Coronary artery (tissue), 2 donors: Measurements from ENCODE around the gene CFAP97D1.
A peak's percentile ranks its signal among the peaks of the same experiment; 100 is the strongest.

ENCODE experiments used
- DNase-seq: peaks from one replicate; pipeline ENCODE4 v3.0.0-alpha.2; 2017; ENCODE audit warnings: low spot score
- H3K27ac ChIP-seq, 2 donors: fragments of 200-600 bp; sonication (generic); one replicate each; pipeline ENCODE4 v1.5.1; 2016 to 2019
- H3K4me3 ChIP-seq: fragments of 200-600 bp; sonication (generic); 2 replicates; pipeline ENCODE4 v1.5.1; 2016; ENCODE audit warnings: mild to moderate bottlenecking, moderate library complexity
- CTCF ChIP-seq: fragments of 200-600 bp; sonication (generic); IDR thresholded peaks from one replicate; pipeline ENCODE4 v1.5.1; 2019; ENCODE audit warnings: antibody characterized with exemption

Gene CFAP97D1

GRCh38 chr17:43767053-43767712 is 13.1 kb upstream of the CFAP97D1 start:
- no peak for TF ChIP-seq CTCF
- peak; percentile 60 for DNase-seq
- peak overlapping the region; percentile 3 to 26 for H3K27ac ChIP-seq

GRCh38 chr17:43767713-43768059 is 12.5 kb upstream of the CFAP97D1 start:
- Histone ChIP-seq H3K27ac (no peak overlapping the region), H3K4me3 (no peak overlapping the region)
- no peak for TF ChIP-seq CTCF
- DNase-seq, result peak; percentile 62

More at GRCh38 chr17:43767053-43767712, 13.1 kb upstream of the CFAP97D1 start:
- no peak overlapping the region for H3K4me3 ChIP-seq

GRCh38 chr17:43768382-43768781 is 11.9 kb upstream of the CFAP97D1 start:
- Histone ChIP-seq H3K27ac (peak overlapping the region in 1 of 2 donors; percentile 42), H3K4me3 (no peak overlapping the region)
- DNase-seq, result peak; percentile 65
- TF ChIP-seq CTCF, result no peak

- no peak overlapping the region for H3K4me3 ChIP-seq
- H3K27ac ChIP-seq, result peak overlapping the region in 1 of 2 donors; percentile 59
- DNase-seq, result peak; percentile 64
- TF ChIP-seq CTCF, result no peak
These were observed 11.3 kb upstream of the CFAP97D1 start for GRCh38 chr17:43768943-43769342.

GRCh38 chr17:43769426-43769825 is 10.8 kb upstream of the CFAP97D1 start:
- no peak for TF ChIP-seq CTCF
- Histone ChIP-seq H3K4me3 (no peak overlapping the region), H3K27ac (peak overlapping the region in 1 of 2 donors; percentile 59)
- peak; percentile 72 for DNase-seq

- Histone ChIP-seq H3K27ac (peak overlapping the region in 1 of 2 donors; percentile 59), H3K4me3 (no peak overlapping the region)
- peak; percentile 54 for DNase-seq
- no peak for TF ChIP-seq CTCF
These were observed 10.4 kb upstream of the CFAP97D1 start for GRCh38 chr17:43769859-43770258.

- TF ChIP-seq CTCF, result no peak
- DNase-seq, result no peak
- H3K4me3 ChIP-seq, result no peak overlapping the region
- no peak overlapping the region for H3K27ac ChIP-seq
These were observed 9.3 kb upstream of the CFAP97D1 start for GRCh38 chr17:43770957-43771356.
